PC-9 (cell line): ENCODE measurements around the gene CACNA1D. TPM values are rescaled to one million over a fixed set of nuclear protein-coding genes. Genes with fewer than 3 reads are reported as not detected.

ENCODE experiments used
- BruUV-seq: library from RNA; stranded (reverse); fragments of 400-500 nt; replicated peaks from 2 replicates; lab custom pipeline; 2021; lab: Mats Ljungman, UMichigan
- CTCF ChIA-PET: fragments of 300-600 bp; sonication (Branson Sonifier 250); formaldehyde crosslinking; loops from one replicate; lab custom pipeline; 2022; ENCODE audit warnings: antibody characterized with exemption; lab: Charles Lee
- POLR2A ChIA-PET: fragments of 300-600 bp; sonication (Branson Sonifier 250); formaldehyde crosslinking; loops from one replicate; lab custom pipeline; 2022; ENCODE audit warnings: antibody characterized with exemption; ENCODE audit not compliant: unreplicated experiment; lab: Charles Lee
- DNase-seq, 2 experiments: peaks; one replicate each; pipeline versions ENCODE4 v3.0.0 to v3.0.0-alpha.2; 2015 to 2022; ENCODE audit warnings: mixed read lengths in 1 of 2
- H2AFZ ChIP-seq: fragments of 200-600 bp; sonication (generic); 2 replicates; pipeline ENCODE4 v1.8.1; 2017; ENCODE audit warnings: antibody characterized with exemption
- H3F3A ChIP-seq: fragments of 200-600 bp; sonication (generic); 2 replicates; pipeline ENCODE4 v1.8.1; 2017; ENCODE audit warnings: antibody characterized with exemption, mild to moderate bottlenecking, low read depth; ENCODE audit not compliant: insufficient read depth
- H3K27ac ChIP-seq: fragments of 200-600 bp; sonication (generic); 2 replicates; pipeline ENCODE4 v1.6.1; 2016; ENCODE audit warnings: mixed run types
- H3K27me3 ChIP-seq: fragments of 200-600 bp; sonication (generic); 2 replicates; pipeline ENCODE4 v1.6.1; 2016; ENCODE audit warnings: low read depth, mixed run types; ENCODE audit not compliant: insufficient read depth
- H3K36me3 ChIP-seq: fragments of 200-600 bp; sonication (generic); 2 replicates; pipeline ENCODE4 v1.6.1; 2016; ENCODE audit warnings: low read depth, mixed run types
- H3K4me1 ChIP-seq: fragments of 200-600 bp; sonication (generic); replicated peaks from 2 replicates; pipeline ENCODE4 v1.6.1; 2016; ENCODE audit warnings: mixed run types; ENCODE audit not compliant: insufficient read depth
- H3K4me2 ChIP-seq: fragments of 200-600 bp; sonication (generic); 2 replicates; pipeline ENCODE4 v1.6.1; 2017; ENCODE audit warnings: mixed run types
- H3K4me3 ChIP-seq: fragments of 200-600 bp; sonication (generic); 2 replicates; pipeline ENCODE4 v1.6.1; 2016; ENCODE audit warnings: mixed run types
- H3K79me2 ChIP-seq: fragments of 200-600 bp; sonication (generic); 2 replicates; pipeline ENCODE4 v1.6.1; 2017; ENCODE audit warnings: low read depth, mixed run types
- H3K9me2 ChIP-seq: fragments of 200-600 bp; sonication (generic); 2 replicates; pipeline ENCODE4 v1.8.1; 2017; ENCODE audit warnings: mild to moderate bottlenecking; ENCODE audit not compliant: insufficient read depth
- H3K9me3 ChIP-seq: fragments of 200-600 bp; sonication (generic); 2 replicates; pipeline ENCODE4 v1.8.1; 2016; ENCODE audit warnings: low read depth; ENCODE audit not compliant: insufficient read depth
- H4K20me1 ChIP-seq: fragments of 200-600 bp; sonication (generic); 2 replicates; pipeline ENCODE4 v1.8.1; 2017; ENCODE audit not compliant: insufficient read depth
- EZH2 ChIP-seq: fragments of 200-600 bp; sonication (generic); IDR thresholded peaks from 2 replicates; pipeline ENCODE4 v1.8.0; 2017; ENCODE audit warnings: antibody characterized with exemption, low read depth
- intact Hi-C: fragments of 100-400 bp; cut with micrococcal nuclease; formaldehyde crosslinking; loops from one replicate; pipeline ENCODE4 v1.10.0; 2022; ENCODE audit not compliant: unreplicated experiment
- total RNA-seq: library from RNA; stranded (reverse); gene quantifications from 2 replicates; pipeline ENCODE4 v1.2.3, GENCODE V29; 2021
- TF ChIP-seq, protein P1 (sequence below): fragments of 200-600 bp; sonication (generic); conservative IDR thresholded peaks from 2 replicates; pipeline ENCODE4 v1.6.1; 2017; ENCODE audit warnings: mixed run types, antibody characterized with exemption, mild to moderate bottlenecking, moderate library complexity

Gene CACNA1D
- total RNA-seq, 1 experiment from 2014 or later: not detected

DNA sequence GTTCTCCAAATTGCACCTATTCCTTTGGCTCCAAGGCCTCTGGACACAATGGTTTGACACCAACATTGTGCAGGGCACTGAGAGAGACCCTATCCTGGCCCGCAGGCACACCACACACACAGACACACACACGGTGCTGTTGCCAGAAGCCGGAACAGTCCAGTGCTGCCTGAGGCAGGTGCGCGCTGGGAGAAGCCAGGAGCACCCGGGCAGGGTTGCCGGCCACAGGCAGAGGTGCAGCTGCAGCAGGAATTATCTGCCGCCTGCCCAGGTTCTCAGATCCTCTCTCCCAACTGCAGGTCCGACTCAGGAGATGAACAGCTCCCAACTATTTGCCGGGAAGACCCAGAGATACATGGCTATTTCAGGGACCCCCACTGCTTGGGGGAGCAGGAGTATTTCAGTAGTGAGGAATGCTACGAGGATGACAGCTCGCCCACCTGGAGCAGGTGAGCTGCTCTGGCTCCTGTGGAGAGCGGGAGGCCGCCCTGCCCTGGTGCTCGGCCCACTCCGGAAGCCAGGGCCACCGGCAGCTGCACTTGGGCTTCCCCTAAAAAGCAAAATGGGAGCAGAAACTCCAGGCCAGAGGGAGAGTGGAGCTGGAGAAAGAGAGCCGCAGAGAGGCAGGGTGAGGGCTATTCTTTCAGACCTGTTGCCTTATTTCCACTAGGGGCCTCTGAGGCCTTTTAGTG, 308.9 kb downstream of the CACNA1D start:
- TF ChIP-seq, protein P1, sequence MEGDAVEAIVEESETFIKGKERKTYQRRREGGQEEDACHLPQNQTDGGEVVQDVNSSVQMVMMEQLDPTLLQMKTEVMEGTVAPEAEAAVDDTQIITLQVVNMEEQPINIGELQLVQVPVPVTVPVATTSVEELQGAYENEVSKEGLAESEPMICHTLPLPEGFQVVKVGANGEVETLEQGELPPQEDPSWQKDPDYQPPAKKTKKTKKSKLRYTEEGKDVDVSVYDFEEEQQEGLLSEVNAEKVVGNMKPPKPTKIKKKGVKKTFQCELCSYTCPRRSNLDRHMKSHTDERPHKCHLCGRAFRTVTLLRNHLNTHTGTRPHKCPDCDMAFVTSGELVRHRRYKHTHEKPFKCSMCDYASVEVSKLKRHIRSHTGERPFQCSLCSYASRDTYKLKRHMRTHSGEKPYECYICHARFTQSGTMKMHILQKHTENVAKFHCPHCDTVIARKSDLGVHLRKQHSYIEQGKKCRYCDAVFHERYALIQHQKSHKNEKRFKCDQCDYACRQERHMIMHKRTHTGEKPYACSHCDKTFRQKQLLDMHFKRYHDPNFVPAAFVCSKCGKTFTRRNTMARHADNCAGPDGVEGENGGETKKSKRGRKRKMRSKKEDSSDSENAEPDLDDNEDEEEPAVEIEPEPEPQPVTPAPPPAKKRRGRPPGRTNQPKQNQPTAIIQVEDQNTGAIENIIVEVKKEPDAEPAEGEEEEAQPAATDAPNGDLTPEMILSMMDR: no peak
- TF ChIP-seq EZH2: no peak
- H3K27me3 ChIP-seq: peaks cover 97% of the 10 kb centered on the region
- POLR2A ChIA-PET: no interaction called here
- no TSS peak for BruUV-seq
- no peaks in the 10 kb centered on the region for H3K79me2 ChIP-seq
- H3K9me2 ChIP-seq: no peaks in the 10 kb centered on the region
- no peak overlapping the region for H3K27ac ChIP-seq
- H3K36me3 ChIP-seq: no peaks in the 10 kb centered on the region
- H4K20me1 ChIP-seq: no peaks in the 10 kb centered on the region
- H3K4me3 ChIP-seq: no peak overlapping the region
- no peak overlapping the region for H2AFZ ChIP-seq
- H3F3A ChIP-seq: no peaks in the 10 kb centered on the region
- no peak overlapping the region for H3K4me2 ChIP-seq
- H3K4me1 ChIP-seq: no peaks in the 10 kb centered on the region
- no peaks in the 10 kb centered on the region for H3K9me3 ChIP-seq
- no peak for DNase-seq
- CTCF ChIA-PET: no interaction called here
- intact Hi-C loops: no loop called here

DNA sequence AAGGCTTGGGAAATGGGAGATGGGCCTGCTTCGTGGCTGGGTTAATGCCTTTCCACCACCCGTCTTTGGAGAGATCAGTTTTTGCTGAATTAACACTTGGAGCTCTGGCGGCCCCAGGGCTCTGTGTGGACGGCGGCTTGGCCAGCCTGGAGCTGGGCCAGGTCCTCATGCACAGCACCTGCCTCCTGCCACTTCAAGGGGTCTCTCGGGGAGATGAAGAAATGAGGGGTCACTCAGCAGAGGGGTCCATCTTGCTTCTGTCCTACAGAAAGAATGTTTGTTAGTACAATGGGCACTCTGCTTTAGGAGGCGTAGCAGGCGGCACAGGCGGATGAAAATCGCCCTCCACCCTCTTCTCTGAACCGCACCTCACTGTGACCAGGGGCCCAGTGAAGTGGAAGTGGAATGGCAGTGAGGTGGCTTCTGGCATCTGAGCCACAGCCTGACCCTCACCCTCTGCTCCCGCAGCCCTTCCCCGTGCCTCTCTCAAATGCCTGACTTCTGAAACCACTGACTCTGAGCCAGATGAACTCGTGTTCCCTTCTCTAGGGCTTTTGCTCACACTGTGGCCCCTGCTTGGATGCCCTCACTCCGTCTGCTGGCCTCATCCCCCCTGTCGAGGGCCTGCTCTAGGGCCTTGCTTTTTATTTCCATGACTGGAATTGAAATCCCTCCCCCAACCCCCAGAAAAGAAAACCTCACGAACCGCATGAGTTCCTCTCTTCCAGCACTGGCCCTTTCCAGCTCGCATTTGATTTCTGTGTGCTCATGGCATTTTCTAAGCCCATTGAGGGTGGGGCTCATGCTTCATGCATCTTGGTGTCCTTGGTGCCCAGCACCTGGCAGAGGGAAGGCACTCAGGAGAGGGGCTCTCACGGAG, 309.6 kb downstream of the CACNA1D start:
- Histone ChIP-seq H3K4me3 (no peak overlapping the region), H3K27me3 (peaks cover 97% of the 10 kb centered on the region), H3K27ac (no peak overlapping the region), H3K9me3 (no peaks in the 10 kb centered on the region), H3K9me2 (no peaks in the 10 kb centered on the region), H3K4me1 (no peaks in the 10 kb centered on the region), H3K36me3 (no peaks in the 10 kb centered on the region), H2AFZ (no peak overlapping the region), H3K79me2 (no peaks in the 10 kb centered on the region), H3F3A (no peaks in the 10 kb centered on the region), H4K20me1 (no peaks in the 10 kb centered on the region), H3K4me2 (no peak overlapping the region)
- BruUV-seq: no TSS peak
- ChIA-PET POLR2A (no interaction called here), CTCF (no interaction called here)
- DNase-seq: no peak
- intact Hi-C loops: no loop called here
- TF ChIP-seq, protein P1: no peak
- TF ChIP-seq EZH2: no peak

DNA sequence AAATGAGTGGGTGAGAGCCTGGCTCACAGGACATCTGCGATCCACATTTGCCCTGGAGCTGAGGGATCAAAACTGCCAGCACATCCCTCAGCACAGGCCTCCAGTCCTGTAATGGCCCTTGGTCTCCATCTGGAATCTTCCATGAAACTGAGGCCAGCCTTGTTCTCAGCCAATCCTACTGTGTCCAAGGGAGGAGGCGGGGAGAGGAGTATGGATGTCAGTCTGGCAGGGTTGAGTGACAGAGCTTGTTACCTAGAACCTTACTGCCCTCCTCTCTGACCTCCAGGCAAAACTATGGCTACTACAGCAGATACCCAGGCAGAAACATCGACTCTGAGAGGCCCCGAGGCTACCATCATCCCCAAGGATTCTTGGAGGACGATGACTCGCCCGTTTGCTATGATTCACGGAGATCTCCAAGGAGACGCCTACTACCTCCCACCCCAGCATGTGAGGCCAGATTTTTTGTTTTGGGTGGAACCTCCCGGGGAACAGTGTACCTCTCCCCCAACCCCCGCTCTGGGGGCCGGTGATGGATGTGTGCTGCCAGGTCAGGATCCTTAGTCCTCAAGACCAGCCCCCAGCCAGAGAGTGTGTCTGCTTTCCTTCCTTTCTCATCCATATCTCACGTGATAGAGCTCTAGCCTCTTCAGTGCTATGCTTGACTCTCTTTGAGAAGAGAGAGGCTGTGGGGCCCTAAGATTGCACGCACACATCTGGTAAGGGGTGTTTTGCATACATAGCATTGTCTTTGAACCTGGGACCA, 310.5 kb downstream of the CACNA1D start:
- ChIA-PET CTCF (no interaction called here), POLR2A (no interaction called here)
- Histone ChIP-seq H3K4me3 (no peak overlapping the region), H3K79me2 (no peaks in the 10 kb centered on the region), H3F3A (no peaks in the 10 kb centered on the region), H3K9me2 (no peaks in the 10 kb centered on the region), H3K27ac (no peak overlapping the region), H3K9me3 (no peaks in the 10 kb centered on the region), H3K36me3 (no peaks in the 10 kb centered on the region), H2AFZ (no peak overlapping the region), H3K4me2 (no peak overlapping the region), H3K4me1 (no peaks in the 10 kb centered on the region), H4K20me1 (no peaks in the 10 kb centered on the region), H3K27me3 (peaks cover 97% of the 10 kb centered on the region)
- no TSS peak for BruUV-seq
- TF ChIP-seq, protein P1: no peak
- TF ChIP-seq EZH2: no peak
- no peak for DNase-seq
- intact Hi-C loops: no loop called here
